HT1080 (cell line): ENCODE measurements around the gene PCBP3. TPM values are rescaled to one million over a fixed set of nuclear protein-coding genes. Genes with fewer than 3 reads are reported as not detected.

Experiments used
- DNase-seq: peaks from one replicate; pipeline ENCODE4 v3.0.0-alpha.2; 2015; ENCODE audit warnings: low read depth
- total RNA-seq: library from RNA; depleted of rRNA; stranded (reverse); fragments of >200 nt; shearing (Covaris generic); gene quantifications from 2 replicates; pipeline ENCODE4 v1.2.3, GENCODE V29; 2014

PCBP3 gene
- total RNA-seq, 1 experiment from 2014 or later = not detected

- DNase-seq = no peak
Observed at GRCh38 chr21:45919593-45919992, 276.1 kb downstream of the PCBP3 start.

GRCh38 chr21:45920824-45921600 is 277.5 kb downstream of the PCBP3 start:
- DNase-seq = no peak

GRCh38 chr21:45921917-45922316 is 278.4 kb downstream of the PCBP3 start:
- no peak for DNase-seq

- DNase-seq = no peak
Observed at GRCh38 chr21:45922648-45923047, 279.1 kb downstream of the PCBP3 start.

GRCh38 chr21:45923146-45923545 is 279.6 kb downstream of the PCBP3 start:
- DNase-seq = peak; percentile 71

GRCh38 chr21:45926281-45926680 is 282.8 kb downstream of the PCBP3 start:
- DNase-seq = no peak

GRCh38 chr21:45927032-45927431 is 283.5 kb downstream of the PCBP3 start:
- no peak for DNase-seq

GRCh38 chr21:45927851-45928850 is 284.6 kb downstream of the PCBP3 start:
- no peak for DNase-seq

GRCh38 chr21:45929449-45929848 is 285.9 kb downstream of the PCBP3 start:
- DNase-seq = no peak

GRCh38 chr21:45930231-45930760 is 286.8 kb downstream of the PCBP3 start:
- no peak for DNase-seq

- no peak for DNase-seq
Observed at GRCh38 chr21:45930792-45931191, 287.3 kb downstream of the PCBP3 start.

- DNase-seq = no peak
Observed at GRCh38 chr21:45931397-45931969, 288.0 kb downstream of the PCBP3 start.

- no peak for DNase-seq
Observed at GRCh38 chr21:45932922-45933502, 289.5 kb downstream of the PCBP3 start.

- no peak for DNase-seq
Observed at GRCh38 chr21:45934085-45934484, 290.6 kb downstream of the PCBP3 start.

- no peak for DNase-seq
Observed at GRCh38 chr21:45934554-45934953, 291.0 kb downstream of the PCBP3 start.

GRCh38 chr21:45935628-45936027 is 292.1 kb downstream of the PCBP3 start:
- DNase-seq = no peak

GRCh38 chr21:45937721-45938452 is 294.4 kb downstream of the PCBP3 start:
- no peak for DNase-seq

GRCh38 chr21:45938453-45938755 is 294.9 kb downstream of the PCBP3 start:
- DNase-seq = no peak

GRCh38 chr21:45938811-45939520 is 295.4 kb downstream of the PCBP3 start:
- DNase-seq = no peak

- no peak for DNase-seq
Observed at GRCh38 chr21:45939521-45940045, 296.1 kb downstream of the PCBP3 start.
